ENCODE data around the gene MTRF1.

GRCh38 chr13:41199079-41199478 lies 64.3 kb downstream of the MTRF1 start:
- TF ChIP-seq POLR2A (IDR thresholded peaks at IDR 0.05; ENCODE audit: low read depth, low read length) (no peak), POLR2AphosphoS5 (IDR thresholded peaks at IDR 0.05; ENCODE audit: low read depth, low read length) (no peak)

All from GM12892 (cell line).